Heart right ventricle (tissue), 16 donors: Measurements from ENCODE around the gene AREL1. TPM values are rescaled to one million over a fixed set of nuclear protein-coding genes. Genes with fewer than 3 reads are reported as not detected.
A peak's percentile ranks its signal among the peaks of the same experiment; 100 is the strongest.

ENCODE experiments used
- ATAC-seq, 8 donors: fragments of 200-7000 bp; cut with Tn5 transposase; one replicate each; pipeline ENCODE4 v1.9.1; 2020; ENCODE audit warnings: mild to moderate bottlenecking in 8 of 8, moderate library complexity in 8 of 8, moderate number of reproducible peaks in 1 of 8
- DNase-seq, 2 donors: peaks; one replicate each; pipeline ENCODE4 v3.0.0-alpha.2; 2020
- H3K27ac ChIP-seq, 10 donors: fragments of 200-600 bp; sonication (generic) in 2 of 10; one replicate each; pipeline versions ENCODE4 v1.5.0 to v1.8.0; 2020 to 2022; ENCODE audit warnings: mild to moderate bottlenecking in 3 of 10
- H3K27me3 ChIP-seq, 7 donors: fragments of 200-600 bp; one replicate each; pipeline ENCODE4 v1.8.0; 2021 to 2022; ENCODE audit warnings: mild to moderate bottlenecking in 2 of 7
- H3K36me3 ChIP-seq, 9 donors: fragments of 200-600 bp; sonication (generic) in 1 of 9; one replicate each; pipeline versions ENCODE4 v1.5.0 to v1.8.0; 2020 to 2022; ENCODE audit warnings: mild to moderate bottlenecking in 2 of 9
- H3K4me1 ChIP-seq, 9 donors: fragments of 200-600 bp; sonication (generic) in 1 of 9; one replicate each; pipeline versions ENCODE4 v1.5.0 to v1.8.0; 2020 to 2022; ENCODE audit warnings: mild to moderate bottlenecking in 4 of 9
- H3K4me3 ChIP-seq, 10 donors: fragments of 200-600 bp; sonication (generic) in 2 of 10; one replicate each; pipeline versions ENCODE4 v1.5.0 to v1.8.0; 2020 to 2022; ENCODE audit warnings: mild to moderate bottlenecking in 7 of 10, moderate library complexity in 2 of 10
- H3K9me3 ChIP-seq, 11 donors: fragments of 200-600 bp in 10 of 11; sonication (generic) in 2 of 11; one replicate each; pipeline versions ENCODE4 v1.5.0 to v1.8.0; 2013 to 2022; ENCODE audit warnings: mild to moderate bottlenecking in 2 of 11, control low read depth in 1 of 11, moderate library complexity in 1 of 11
- WGBS, 2 donors: extraction: QIAGEN DNeasy Blood & Tissue Kit; methylation state at CpG; one replicate each; pipeline ENCODE4 v1.1.7; 2013; ENCODE audit warnings: inconsistent platforms in 1 of 2; 5-methylcytosine and 5-hydroxymethylcytosine counted together
- intact Hi-C, 10 donors: fragments of 100-400 bp; cut with DNase I; formaldehyde crosslinking; loops; one replicate each; pipeline versions ENCODE4 v1.11.1 to v1.14.2; 2022
- polyA plus RNA-seq, 2 donors: library from polyadenylated mRNA; stranded (reverse); fragments of 200-250 nt; gene quantifications; one replicate each; pipeline ENCODE4 v1.2.3, GENCODE V29; 2013
- total RNA-seq, 10 donors: library from RNA; stranded (reverse); fragmentation: NEBNext Ultra II Directional in 3 of 10; extraction: Animal tissue kit (Norgen Biotek cat#: 25700) in 3 of 10; gene quantifications; one replicate each; pipeline versions ENCODE4 v1.2.1 to v1.2.4, GENCODE V29; 2021 to 2023
- TF ChIP-seq, protein P1 (sequence below), 9 donors: fragments of 200-600 bp; sonication (generic) in 2 of 9; IDR thresholded peaks; one replicate each; pipeline versions ENCODE4 v1.5.0 to v1.8.0; 2021 to 2022; ENCODE audit warnings: antibody characterized with exemption in 9 of 9, mild to moderate bottlenecking in 5 of 9, moderate library complexity in 1 of 9
- donor health status: Arrhythmogenic right ventricular cardiomyopathy.
- donor health status: ischemic (EF 13 %, LVEDD 7.1; RV severe dilation, severe dysfunction).
- donor health status: healthy with polysubstance abuse.
- donor health status: DM: no; HTN: yes; CAD: no.
- donor health status: DM: no; HTN: no; CAD: no.
- donor health status: ischemic (EF 25% LVEDD 6.9; RV normal size, moderate dysfunction).
- donor health status: ischemic (EF 25% LVEDD 5.7; RV mildly dilated, moderate dysfunction).
- donor health status: healthy.
- donor health status: DM: yes; HTN: yes; CAD: no.
- donor health status: Ischemic cardiomyopathy.
- donor health status: ischemic (EF 35%, LVEDD 5.7; RV mildly dilated, moderate dysfunction).
- donor health status: nonischemic (EF 11% LVEDD 7.7; RV severe dilation, severe dysfunction).
- donor health status: DM: yes; HTN: yes; CAD: no.
- donor health status: PGD.
- donor health status: ischemic (EF 29% LVEDD 5.4; RV normal size, mild dysfunction).
- donor health status: nonischemic (EF 23%, LVEDD 6.1; RV moderate dilation, normal function).

The AREL1 gene
- total and polyA plus RNA-seq, 12 donors = 8.8 to 27.2 (median 20.7) TPM

- intact Hi-C loops = loop anchor here in 1 of 10 donors (5.0 kb wide), 1 partner anchor 51 kb away; no protein-coding TSS in a partner anchor
- Histone ChIP-seq H3K27me3 (no peaks in the 10 kb centered on the region), H3K36me3 (peaks cover 0 to 72% (median 15%) of the 10 kb centered on the region in 9 donors), H3K27ac (no peak overlapping the region), H3K4me1 (peaks cover 0 to 22% (median 6%) of the 10 kb centered on the region in 9 donors), H3K4me3 (no peak overlapping the region), H3K9me3 (no peaks in the 10 kb centered on the region)
- no peak for DNase-seq
- ATAC-seq = no peak
- 87 to 88% methylated on average over 1 of the region's 1 CpG for WGBS, 2 donors
- TF ChIP-seq, protein P1, sequence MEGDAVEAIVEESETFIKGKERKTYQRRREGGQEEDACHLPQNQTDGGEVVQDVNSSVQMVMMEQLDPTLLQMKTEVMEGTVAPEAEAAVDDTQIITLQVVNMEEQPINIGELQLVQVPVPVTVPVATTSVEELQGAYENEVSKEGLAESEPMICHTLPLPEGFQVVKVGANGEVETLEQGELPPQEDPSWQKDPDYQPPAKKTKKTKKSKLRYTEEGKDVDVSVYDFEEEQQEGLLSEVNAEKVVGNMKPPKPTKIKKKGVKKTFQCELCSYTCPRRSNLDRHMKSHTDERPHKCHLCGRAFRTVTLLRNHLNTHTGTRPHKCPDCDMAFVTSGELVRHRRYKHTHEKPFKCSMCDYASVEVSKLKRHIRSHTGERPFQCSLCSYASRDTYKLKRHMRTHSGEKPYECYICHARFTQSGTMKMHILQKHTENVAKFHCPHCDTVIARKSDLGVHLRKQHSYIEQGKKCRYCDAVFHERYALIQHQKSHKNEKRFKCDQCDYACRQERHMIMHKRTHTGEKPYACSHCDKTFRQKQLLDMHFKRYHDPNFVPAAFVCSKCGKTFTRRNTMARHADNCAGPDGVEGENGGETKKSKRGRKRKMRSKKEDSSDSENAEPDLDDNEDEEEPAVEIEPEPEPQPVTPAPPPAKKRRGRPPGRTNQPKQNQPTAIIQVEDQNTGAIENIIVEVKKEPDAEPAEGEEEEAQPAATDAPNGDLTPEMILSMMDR (IDR thresholded peaks at IDR 0.05) = no peak
These were observed 54.2 kb downstream of the AREL1 start for GRCh38 chr14:74658535-74659131.

DNA sequence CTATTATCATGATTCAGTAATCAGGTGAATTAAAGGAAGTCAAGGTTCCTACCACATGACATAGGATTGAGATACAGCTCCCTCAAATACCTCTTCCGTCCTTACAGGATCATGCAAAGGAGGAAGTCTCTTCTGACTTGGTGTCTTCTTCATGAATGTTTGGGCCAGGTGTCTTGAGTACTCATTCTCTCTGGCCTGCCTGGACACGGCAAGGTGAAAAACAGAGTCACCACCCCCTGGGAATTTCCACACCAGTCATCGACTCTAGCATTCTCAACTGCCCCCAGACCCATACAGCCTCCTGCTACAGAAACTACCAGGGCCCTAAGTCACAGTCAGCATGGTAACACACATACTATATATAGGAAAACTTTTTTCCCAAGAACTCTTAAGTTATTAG lies 55.9 kb downstream of the AREL1 start:
- intact Hi-C loops = loop anchor here in 1 of 10 donors (5.0 kb wide), 1 partner anchor 50 kb away; no protein-coding TSS in a partner anchor
- H3K36me3 ChIP-seq = peaks cover 0 to 70% (median 5%) of the 10 kb centered on the region in 9 donors

GRCh38 chr14:74655599-74656395 lies 57.1 kb downstream of the AREL1 start:
- intact Hi-C loops = loop anchor here in 1 of 10 donors (5.0 kb wide), 1 partner anchor 48 kb away; no protein-coding TSS in a partner anchor
- ATAC-seq = no peak
- peaks cover 0 to 59% (median 5%) of the 10 kb centered on the region in 9 donors for H3K36me3 ChIP-seq
- no peak for DNase-seq
- TF ChIP-seq, protein P1 (IDR thresholded peaks at IDR 0.05) = no peak
- H3K27ac ChIP-seq = peak overlapping the region in 1 of 10 donors; percentile 13
- WGBS, 2 donors = 85 to 86% methylated on average over 2 of the region's 2 CpGs
- peaks cover 0 to 10% (median 0%) of the 10 kb centered on the region in 9 donors for H3K4me1 ChIP-seq
- no peak overlapping the region for H3K4me3 ChIP-seq
- no peaks in the 10 kb centered on the region for H3K9me3 ChIP-seq
- H3K27me3 ChIP-seq = no peaks in the 10 kb centered on the region

More for the DNA sequence above, 55.9 kb downstream of the AREL1 start:
- TF ChIP-seq, protein P1 (IDR thresholded peaks at IDR 0.05) = no peak
- ATAC-seq (no peak), DNase-seq (no peak)
- peaks cover 0 to 15% (median 0%) of the 10 kb centered on the region in 9 donors for H3K4me1 ChIP-seq
- no peaks in the 10 kb centered on the region for H3K9me3 ChIP-seq
- no peak overlapping the region for H3K27ac ChIP-seq
- no peaks in the 10 kb centered on the region for H3K27me3 ChIP-seq
- H3K4me3 ChIP-seq = no peak overlapping the region
- WGBS, 2 donors = 94 to 95% methylated on average over 3 of the region's 3 CpGs

DNA sequence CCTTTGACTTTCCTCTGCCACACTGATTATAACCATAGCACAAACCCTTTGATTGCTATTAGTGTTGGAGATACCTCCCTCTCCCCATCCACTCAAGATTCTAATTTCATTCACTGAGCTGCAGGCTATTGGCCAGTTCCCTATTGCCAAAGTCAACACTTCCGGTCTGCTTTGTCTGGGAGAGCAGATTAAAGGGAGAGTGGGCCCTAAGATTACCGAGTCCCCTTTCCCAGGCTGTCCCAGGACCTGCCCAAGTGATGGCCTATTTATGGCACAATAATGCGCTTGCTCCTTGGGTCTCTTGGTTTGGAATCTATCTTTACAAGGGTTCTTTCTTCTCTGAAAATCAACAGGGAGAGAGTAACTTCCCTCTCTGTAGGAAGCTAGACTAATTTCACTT lies 57.9 kb downstream of the AREL1 start:
- Histone ChIP-seq H3K36me3 (peaks cover 0 to 50% (median 5%) of the 10 kb centered on the region in 9 donors), H3K4me3 (no peak overlapping the region), H3K27me3 (no peaks in the 10 kb centered on the region), H3K9me3 (no peaks in the 10 kb centered on the region), H3K27ac (peak overlapping the region in 1 of 10 donors; percentile 13), H3K4me1 (peaks cover 0 to 10% (median 0%) of the 10 kb centered on the region in 9 donors)
- ATAC-seq = peak in 2 of 8 donors; percentile 25 to 41
- WGBS, 2 donors = 57 to 62% methylated on average over 3 of the region's 3 CpGs
- no peak for DNase-seq
- intact Hi-C loops = loop anchor here in 1 of 10 donors (5.0 kb wide), 1 partner anchor 48 kb away; no protein-coding TSS in a partner anchor
- TF ChIP-seq, protein P1 (IDR thresholded peaks at IDR 0.05) = no peak
